Ammon's horn (tissue), 1 donor: Measurements from ENCODE around the gene DNAJB8.

Experiments used
- DNase-seq: peaks from one replicate; pipeline ENCODE4 v3.0.0-alpha.2; 2016; ENCODE audit warnings: low spot score

The DNAJB8 gene

GRCh38 chr3:128463771-128464170 lies 2.9 kb downstream of the DNAJB8 start:
- DNase-seq, result no peak

GRCh38 chr3:128463354-128463753 lies 3.3 kb downstream of the DNAJB8 start:
- no peak for DNase-seq

DNA sequence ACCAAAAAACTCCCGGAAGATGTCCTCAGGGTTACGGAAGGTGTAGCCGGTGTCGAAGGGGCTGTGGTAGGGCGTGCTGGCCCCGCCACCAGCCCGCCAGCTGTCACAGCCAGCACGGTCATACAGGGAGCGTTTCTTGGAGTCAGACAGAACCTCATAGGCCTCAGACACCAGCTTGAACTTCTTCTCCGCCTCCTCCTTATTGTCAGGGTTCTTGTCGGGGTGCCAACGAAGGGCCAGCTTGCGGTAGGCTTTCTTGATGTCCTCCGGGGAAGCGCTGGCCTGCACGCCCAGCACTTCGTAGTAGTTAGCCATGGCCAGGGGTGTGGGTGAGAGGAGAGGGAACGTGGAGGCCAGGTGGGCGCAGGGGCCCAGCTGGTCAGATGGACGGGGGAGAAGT lies 3.8 kb downstream of the DNAJB8 start:
- no peak for DNase-seq

- no peak for DNase-seq
Measured at GRCh38 chr3:128462341-128462910, 4.3 kb downstream of the DNAJB8 start.

DNA sequence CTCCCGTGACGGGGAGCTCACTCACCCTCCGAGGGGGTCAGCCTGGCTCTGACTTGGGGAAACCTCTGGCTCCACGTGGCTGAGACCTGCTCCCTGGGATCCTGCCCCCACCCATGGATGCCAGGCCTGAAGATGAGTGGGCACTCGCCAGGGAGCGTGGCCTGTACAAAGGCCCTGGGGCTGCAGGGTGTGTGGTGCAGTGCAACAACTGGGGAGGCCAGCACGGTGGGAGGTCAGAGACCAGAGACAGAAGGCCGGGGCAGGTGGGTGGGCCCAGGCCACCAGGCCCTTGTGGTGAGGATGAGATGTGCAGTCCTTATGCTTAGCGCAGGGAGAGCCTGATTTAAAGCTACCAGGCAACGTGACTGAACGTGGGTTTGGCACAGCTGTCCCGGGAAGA lies 5.0 kb downstream of the DNAJB8 start:
- no peak for DNase-seq

DNA sequence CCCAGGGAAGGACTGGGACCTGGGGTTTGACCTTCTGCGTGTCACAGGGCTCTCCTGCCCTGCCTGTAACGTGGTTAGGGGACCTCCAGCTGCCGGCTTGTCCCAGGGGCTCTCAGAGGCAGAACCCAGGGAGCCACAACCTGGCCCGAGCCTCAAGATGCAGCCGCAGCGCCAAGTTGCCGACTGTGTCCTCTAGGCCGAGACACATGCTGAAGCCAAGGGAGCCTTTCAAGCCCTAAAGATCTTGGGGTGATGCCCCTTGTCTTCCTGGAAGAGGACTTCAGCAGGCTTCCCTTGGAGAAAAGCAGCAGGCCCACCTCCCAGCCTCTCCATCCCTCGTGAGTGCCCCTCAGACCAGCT lies 7.2 kb downstream of the DNAJB8 start:
- no peak for DNase-seq

DNA sequence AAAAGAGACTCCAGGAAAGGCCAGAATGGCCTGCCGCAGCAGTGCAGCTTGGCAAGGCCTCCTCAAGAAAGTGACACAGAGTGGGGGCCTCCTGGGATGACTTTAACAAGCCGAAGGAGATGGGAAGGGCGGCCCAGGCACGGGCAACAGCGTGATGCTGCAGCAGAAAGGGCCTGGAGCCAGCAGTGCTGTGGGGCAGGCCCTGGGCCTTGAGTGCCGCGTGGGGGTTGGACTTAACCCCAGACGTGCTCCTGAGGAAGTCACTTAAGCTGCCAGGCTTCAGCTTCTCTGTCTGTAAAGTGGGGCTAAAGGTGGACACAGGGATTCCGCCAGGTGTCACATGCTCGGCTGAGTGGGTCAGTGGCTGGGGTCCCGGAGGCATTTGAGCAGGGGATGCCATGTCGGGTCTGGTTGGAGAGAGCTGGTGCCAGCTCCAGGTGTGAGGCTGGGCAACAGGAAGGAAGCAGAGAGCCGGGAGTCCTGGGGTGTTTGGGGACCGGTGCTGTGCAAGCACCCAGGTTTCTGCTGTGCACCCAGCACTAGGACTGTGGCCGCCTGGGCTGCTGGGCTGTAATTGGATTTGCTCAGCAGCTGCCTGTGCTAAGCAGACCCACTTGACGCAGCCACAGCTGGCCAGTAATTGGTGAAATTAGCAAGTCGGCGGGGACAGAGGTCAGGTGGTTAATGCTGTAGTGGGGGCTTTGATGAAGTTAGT lies 7.8 kb downstream of the DNAJB8 start:
- DNase-seq, result no peak

DNA sequence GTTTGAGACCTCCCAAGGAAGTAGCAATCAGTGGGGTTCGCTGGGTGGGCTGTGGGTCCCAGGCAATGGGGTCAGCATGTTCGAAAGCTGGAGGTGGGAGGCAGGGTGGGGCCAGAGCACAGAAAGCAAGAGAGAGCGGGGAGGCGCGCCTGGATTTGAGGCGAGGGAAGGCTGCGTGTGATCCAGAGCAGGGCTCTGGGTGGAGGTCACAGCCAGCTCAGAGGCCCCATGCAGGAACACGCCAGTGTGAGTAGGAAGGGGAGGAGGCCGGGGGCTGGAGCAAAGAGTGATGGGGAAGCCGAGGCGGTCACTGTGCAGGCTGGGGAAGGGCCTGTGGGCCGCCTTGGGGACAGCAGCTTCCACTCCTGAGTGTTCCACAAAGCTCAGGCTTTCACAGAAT lies 8.8 kb downstream of the DNAJB8 start:
- DNase-seq, result no peak

DNA sequence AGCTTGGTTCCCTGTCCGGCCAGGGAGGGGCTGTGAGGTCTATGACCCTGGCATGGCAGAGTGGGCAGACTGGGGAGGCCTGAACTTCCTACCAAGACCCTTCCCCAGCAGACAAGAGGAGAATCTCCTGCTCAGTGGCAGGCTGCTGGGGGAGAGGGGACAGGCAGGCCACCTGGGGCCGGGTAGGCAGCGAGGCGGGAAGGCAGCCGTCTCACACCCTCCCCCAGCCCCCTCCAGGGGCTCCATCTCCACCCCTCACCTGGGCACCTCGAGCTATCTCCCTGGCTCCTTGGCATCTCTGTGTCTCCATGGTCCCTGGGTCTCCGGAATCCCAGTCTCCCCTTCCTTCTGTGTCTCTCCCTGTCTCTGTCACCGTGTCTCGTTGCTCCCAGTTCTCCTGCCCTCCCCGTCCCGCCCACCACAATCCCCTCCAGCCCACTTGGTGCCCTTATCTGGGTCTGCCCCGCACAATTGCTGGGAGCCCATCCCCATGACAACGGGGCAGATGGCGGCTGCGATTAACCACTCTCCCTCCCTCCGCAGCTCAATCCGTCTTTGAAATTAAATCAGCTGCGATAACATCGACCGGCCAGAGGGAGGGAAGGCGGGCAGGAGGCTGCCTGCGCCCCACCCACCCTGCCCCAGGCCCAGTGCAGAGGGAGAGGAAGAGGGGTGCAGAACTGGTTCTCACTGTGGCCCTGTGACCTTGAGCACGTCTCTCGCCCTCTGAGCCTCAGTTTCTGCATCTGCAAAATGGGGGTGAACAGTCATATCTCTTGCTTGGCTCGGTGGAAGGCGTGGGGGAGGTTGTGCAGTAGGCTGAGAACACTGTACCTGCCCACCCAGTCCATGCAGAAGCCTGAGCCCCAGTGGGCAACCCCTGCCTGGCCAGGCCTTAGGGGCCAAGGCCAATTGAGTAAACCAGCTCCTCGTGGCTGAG lies 9.6 kb downstream of the DNAJB8 start:
- no peak for DNase-seq

DNA sequence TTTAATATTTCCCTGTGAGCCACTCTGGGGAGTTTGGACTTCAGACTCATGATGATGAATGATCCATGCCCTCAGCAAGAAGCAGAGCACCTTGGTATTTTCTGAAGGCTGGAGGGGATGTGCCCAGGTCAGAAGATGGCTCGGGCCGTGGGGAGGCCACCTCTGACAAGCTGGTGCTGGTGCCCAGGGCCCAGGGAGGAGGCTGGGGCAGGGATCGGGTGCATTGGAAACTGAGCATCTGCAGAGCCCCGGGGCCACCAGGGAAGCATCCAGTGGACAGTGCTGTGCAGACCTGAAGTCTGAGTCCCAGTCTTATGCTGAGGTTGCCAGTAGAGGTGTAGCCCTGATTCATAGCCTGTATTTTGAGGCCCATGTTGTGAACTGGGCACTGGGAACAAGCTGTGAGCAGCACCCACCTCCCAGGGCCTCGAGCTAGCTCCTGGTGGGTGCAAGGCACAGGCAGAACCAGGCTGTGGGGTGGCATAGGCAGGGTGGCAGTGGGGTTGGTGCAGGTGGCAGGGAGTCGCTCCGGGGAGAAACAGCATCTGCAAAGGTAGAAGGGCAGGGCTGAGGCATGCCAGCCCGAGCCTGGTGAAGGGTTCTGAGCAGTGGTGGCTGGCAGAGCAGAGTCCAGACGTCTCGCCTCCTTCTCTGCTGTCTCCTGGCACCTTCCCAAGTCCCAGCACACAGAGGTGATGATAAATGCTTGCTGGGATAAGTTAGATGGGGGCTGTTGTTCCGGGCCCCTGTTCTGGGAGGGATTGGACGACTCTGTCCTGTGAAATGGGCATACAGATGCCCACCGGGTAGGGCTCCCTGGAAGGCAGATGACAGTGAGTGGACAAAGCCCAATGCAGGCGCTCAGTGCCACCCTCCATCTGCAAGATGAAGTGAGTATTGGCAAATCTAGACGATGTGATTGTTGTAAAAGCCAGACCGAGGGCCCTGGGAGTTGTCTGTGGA lies 10.6 kb downstream of the DNAJB8 start:
- DNase-seq, result no peak

- DNase-seq, result no peak
Measured at GRCh38 chr3:128455116-128455515, 11.6 kb downstream of the DNAJB8 start.

DNA sequence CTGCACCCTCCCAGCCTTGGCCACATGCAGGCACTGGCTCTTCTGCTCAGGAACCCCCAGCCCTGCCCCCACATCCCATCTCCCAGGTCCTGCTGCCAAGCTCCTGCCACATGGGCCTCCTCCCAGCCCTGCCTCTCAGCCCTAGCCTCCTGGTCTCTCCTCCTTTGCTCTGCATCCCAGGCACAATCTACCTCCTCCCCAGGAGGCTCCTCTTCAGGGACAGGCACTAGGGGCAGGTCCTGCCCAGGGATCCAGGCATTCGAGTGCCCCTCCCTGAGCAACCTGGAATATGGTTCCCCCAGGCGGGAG lies 12.4 kb downstream of the DNAJB8 start:
- DNase-seq, result no peak

DNA sequence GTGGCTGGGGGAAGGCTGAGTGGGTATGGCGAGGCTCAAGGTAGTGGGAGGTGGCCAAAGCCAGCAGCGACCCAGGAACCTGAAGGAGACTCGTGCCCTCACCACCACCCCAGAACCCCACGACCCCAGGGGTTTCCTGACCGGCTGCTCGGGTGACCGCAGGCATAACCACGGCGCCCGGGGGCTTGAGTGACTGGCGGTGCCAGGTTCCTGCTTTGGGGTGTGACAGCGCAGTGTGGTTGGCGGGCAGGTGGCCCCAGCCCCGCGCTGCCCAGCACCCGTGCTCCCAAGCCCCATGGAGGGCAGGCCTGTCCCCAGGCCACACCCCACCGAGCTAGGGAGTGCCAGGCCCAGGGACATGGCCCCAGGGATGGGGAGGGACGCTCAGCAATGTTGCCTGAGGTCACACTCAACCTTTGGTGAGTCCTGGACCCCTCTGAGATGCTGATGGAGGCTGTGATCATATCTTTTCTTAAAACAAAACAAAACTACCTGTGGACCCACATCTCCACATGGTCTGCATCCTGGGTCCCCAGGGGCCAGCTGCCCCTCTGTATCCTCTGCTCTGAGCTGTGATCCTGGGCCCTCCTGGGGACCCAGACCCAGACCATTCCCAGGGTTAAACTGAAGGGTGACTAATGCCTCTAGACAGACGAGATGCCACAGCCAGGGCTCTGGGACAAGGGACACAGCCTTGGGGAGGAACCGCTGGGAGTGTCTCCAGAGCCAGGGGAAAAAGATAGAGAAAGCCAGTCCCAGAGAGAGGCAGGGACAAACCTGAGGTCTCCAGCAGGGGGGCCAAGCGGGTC lies 13.0 kb downstream of the DNAJB8 start:
- no peak for DNase-seq

DNA sequence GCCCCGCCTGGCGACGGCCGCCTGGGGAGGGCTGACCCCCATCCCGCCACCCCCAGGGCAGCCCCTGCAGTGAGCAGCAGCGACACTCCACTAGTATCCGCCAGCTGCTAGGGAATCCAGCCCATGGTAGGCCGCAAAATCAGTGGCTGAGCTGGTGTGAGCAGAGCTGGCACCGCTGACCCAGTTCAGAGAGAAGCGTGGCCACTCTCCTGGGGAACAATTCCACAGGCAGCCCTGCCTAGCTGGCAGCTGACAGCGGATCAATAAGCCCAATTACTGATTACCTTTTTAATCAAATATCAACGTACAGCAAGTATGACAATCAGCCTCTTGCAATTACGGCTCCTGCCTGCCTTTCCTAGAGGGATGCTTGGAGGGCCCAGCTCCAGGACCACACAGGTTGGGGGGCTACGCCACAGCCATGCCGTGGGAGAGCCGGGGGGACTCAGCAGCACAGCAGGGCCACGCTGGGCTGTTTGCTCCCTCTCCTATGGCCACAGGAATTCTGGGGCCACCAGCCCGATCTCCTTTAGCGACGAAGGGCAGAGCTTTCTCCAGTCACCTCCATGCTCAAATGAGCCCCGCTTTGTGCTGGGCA lies 13.9 kb downstream of the DNAJB8 start:
- no peak for DNase-seq

DNA sequence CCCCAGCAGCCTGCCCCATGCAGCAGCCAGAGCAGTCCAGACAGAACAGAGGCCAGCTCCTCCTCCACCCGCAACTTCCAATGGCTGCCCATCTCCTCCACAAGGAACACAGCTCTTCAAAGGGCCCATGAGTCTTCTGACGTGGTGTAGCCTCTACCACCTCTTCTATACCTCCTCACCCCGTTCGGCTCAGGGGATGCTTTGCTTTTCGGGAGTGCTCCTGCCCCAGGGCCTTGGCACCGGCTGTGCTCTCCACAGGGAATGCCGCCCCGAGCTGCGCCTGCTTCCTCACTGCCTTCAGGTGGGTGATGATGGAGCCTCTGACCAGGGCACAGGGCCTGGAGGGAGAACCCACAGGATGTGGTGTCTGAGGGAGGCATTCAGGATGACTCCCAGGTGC lies 14.6 kb downstream of the DNAJB8 start:
- no peak for DNase-seq

- no peak for DNase-seq
Measured at GRCh38 chr3:128449111-128449638, 17.5 kb downstream of the DNAJB8 start.

DNA sequence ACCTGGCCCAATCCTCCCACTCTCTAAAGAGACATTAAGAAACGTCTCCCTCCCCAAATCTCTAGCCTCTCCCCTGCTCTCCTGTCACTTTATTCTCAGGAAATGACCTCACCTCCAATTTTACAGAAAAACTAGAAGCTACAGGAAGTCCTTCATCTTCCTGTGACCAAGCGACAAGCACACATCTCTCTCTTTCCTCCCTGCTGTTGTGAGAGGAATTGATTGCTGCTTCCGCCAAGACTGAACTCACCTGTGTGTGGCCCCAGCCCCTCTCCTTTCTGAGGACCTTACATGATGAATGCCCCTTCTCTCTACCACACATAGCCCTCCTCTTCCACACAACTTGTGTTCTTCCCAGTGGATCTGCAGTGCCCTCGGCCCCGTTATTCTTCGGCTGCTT lies 18.2 kb downstream of the DNAJB8 start:
- DNase-seq, result no peak

GRCh38 chr3:128447561-128448013 lies 19.1 kb downstream of the DNAJB8 start:
- no peak for DNase-seq

GRCh38 chr3:128446821-128447220 lies 19.9 kb downstream of the DNAJB8 start:
- no peak for DNase-seq

DNA sequence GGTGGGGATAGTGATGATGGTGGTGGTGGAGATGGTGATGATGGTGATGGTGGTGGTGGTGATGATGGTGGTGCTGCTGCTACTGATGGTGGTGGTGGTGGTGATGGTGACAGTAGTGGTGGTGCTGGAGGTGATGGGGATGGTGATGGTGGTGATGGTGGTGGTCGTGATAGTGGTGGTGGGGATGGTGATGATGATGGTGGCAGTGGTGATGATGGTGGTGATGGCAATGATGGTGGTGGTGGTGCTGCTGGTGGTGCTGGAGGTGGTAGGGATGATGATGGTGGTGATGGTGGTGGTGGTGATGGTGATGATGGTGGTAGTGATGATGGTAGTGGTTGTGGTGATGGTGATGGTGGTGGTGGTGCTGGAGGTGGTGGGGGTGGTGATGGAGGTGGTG lies 21.3 kb downstream of the DNAJB8 start:
- DNase-seq, result no peak

GRCh38 chr3:128443771-128444170 lies 22.9 kb downstream of the DNAJB8 start:
- no peak for DNase-seq
